HG02623 (cell line): ENCODE data around the gene PTPRM.

ENCODE experiments used
- ATAC-seq: cut with Tn5 transposase; IDR thresholded peaks from one replicate; pipeline ENCODE4 v1.9.1; 2021; ENCODE audit warnings: moderate library complexity; ENCODE audit not compliant: unreplicated experiment

The PTPRM gene

GRCh38 chr18:8081267-8081666 is 514.2 kb downstream of the PTPRM start:
- ATAC-seq, result no peak

GRCh38 chr18:8081872-8082553 is 514.9 kb downstream of the PTPRM start:
- ATAC-seq, result no peak

GRCh38 chr18:8084160-8084559 is 517.0 kb downstream of the PTPRM start:
- no peak for ATAC-seq

GRCh38 chr18:8088626-8089025 is 521.5 kb downstream of the PTPRM start:
- ATAC-seq, result no peak

- no peak for ATAC-seq
Observed at GRCh38 chr18:8091035-8091434, 523.9 kb downstream of the PTPRM start.

GRCh38 chr18:8095947-8096570 is 528.9 kb downstream of the PTPRM start:
- no peak for ATAC-seq

- no peak for ATAC-seq
Observed at GRCh38 chr18:8097399-8097798, 530.3 kb downstream of the PTPRM start.

GRCh38 chr18:8097927-8098326 is 530.8 kb downstream of the PTPRM start:
- ATAC-seq, result no peak

- no peak for ATAC-seq
Observed at GRCh38 chr18:8106603-8107002, 539.5 kb downstream of the PTPRM start.

- ATAC-seq, result no peak
Observed at GRCh38 chr18:8107426-8107825, 540.3 kb downstream of the PTPRM start.

GRCh38 chr18:8114480-8114879 is 547.4 kb downstream of the PTPRM start:
- no peak for ATAC-seq

GRCh38 chr18:8116341-8117005 is 549.4 kb downstream of the PTPRM start:
- no peak for ATAC-seq

GRCh38 chr18:8117006-8117371 is 549.9 kb downstream of the PTPRM start:
- ATAC-seq, result no peak

- ATAC-seq, result no peak
Observed at GRCh38 chr18:8121101-8121500, 554.0 kb downstream of the PTPRM start.

GRCh38 chr18:8121942-8122480 is 554.9 kb downstream of the PTPRM start:
- no peak for ATAC-seq

GRCh38 chr18:8124232-8125146 is 557.4 kb downstream of the PTPRM start:
- no peak for ATAC-seq

GRCh38 chr18:8130096-8130495 is 563.0 kb downstream of the PTPRM start:
- no peak for ATAC-seq

GRCh38 chr18:8133032-8133431 is 565.9 kb downstream of the PTPRM start:
- no peak for ATAC-seq

GRCh38 chr18:8133888-8134287 is 566.8 kb downstream of the PTPRM start:
- ATAC-seq, result no peak

GRCh38 chr18:8139127-8139527 is 572.0 kb downstream of the PTPRM start:
- ATAC-seq, result no peak

- ATAC-seq, result no peak
Observed at GRCh38 chr18:8139891-8140406, 572.8 kb downstream of the PTPRM start.
